ENCODE measurements around the gene SPATA2L. TPM values are rescaled to one million over a fixed set of nuclear protein-coding genes. Genes with fewer than 3 reads are reported as not detected.

Gene SPATA2L
- total and polyA plus RNA-seq, 10 of the 15 experiments (the other 5 are each of a cell fraction or from before 2014, with no cell fraction given) = 0.20 to 6.9 (median 3.9) TPM; not detected in 1

DNA sequence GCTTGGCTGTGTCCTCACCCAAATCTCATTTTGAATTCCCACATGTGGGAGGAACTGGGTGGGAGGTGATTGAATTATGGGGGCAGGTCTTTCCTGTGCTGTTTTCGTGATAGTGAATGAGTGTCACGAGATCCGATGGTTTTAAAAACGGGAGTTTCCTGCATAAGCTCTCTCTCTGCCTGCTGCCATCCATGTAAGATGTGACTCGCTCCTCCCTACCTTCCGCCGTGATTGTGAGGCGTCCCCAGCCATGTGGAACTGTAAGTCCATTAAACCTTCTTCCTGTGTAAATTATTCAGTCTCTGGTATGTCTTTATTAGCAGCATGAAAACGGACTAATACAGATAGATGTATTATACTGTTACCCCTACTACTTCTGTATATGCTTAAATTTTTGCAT lies 40.3 kb downstream of the SPATA2L start:
- H2AFZ ChIP-seq (ENCODE audit: control insufficient read depth, low read depth, low read length) = no peak overlapping the region
- H3K27ac ChIP-seq (ENCODE audit: control insufficient read depth, insufficient read depth) = no peak overlapping the region
- ChIA-PET RAD21 (ENCODE audit: unreplicated experiment) (no interaction called here), SMC1A (ENCODE audit: uncharacterized antibody, unreplicated experiment) (no interaction called here), POLR2A (no interaction called here), CTCF (no interaction called here)
- BruUV-seq (replicated peaks) = no TSS peak
- ATAC-seq (no peak), DNase-seq (ENCODE audit: low read depth, low spot score) (no peak), FAIRE-seq (no peak)
- intact Hi-C loops (cut with micrococcal nuclease; ENCODE audit: unreplicated experiment) = no loop called here
- H4K20me1 ChIP-seq (ENCODE audit: control insufficient read depth, insufficient read depth) = no peaks in the 10 kb centered on the region
- peaks cover 24% of the 10 kb centered on the region for H3K79me2 ChIP-seq (ENCODE audit: control insufficient read depth, insufficient read depth, low read length)
- peaks cover 13% of the 10 kb centered on the region for H3K4me1 ChIP-seq (ENCODE audit: control insufficient read depth, insufficient read depth, low read length)
- H3K9me3 ChIP-seq (replicated peaks; ENCODE audit: control insufficient read depth, insufficient read depth, low read length) = no peaks in the 10 kb centered on the region
- TF ChIP-seq SPI1 (IDR thresholded peaks at IDR 0.05; ENCODE audit: borderline replicate concordance, insufficient read depth, low read depth, low read length) = no peak
- H3K4me2 ChIP-seq (ENCODE audit: control insufficient read depth, insufficient read depth) = no peak overlapping the region
- H3K27me3 ChIP-seq (replicated peaks in 1 of 2; ENCODE audit: control insufficient read depth in 2 of 2, insufficient read depth in 2 of 2, low read length in 1 of 2) = no peaks in the 10 kb centered on the region
- H3K36me3 ChIP-seq (ENCODE audit: control insufficient read depth in 2 of 2, insufficient read depth in 2 of 2, low read length in 1 of 2) = no peaks in the 10 kb centered on the region
- in situ Hi-C loops (cut with MboI) = no loop called here
- WGBS (ENCODE audit: insufficient coverage, insufficient replicate concordance, low lambda C conversion rate, missing lambda C conversion rate) = over 99% methylated on average over 9 of the region's 9 CpGs
- H3K9ac ChIP-seq (ENCODE audit: control insufficient read depth, insufficient read depth, low read length) = no peak overlapping the region
- no peak overlapping the region for H3K4me3 ChIP-seq

DNA sequence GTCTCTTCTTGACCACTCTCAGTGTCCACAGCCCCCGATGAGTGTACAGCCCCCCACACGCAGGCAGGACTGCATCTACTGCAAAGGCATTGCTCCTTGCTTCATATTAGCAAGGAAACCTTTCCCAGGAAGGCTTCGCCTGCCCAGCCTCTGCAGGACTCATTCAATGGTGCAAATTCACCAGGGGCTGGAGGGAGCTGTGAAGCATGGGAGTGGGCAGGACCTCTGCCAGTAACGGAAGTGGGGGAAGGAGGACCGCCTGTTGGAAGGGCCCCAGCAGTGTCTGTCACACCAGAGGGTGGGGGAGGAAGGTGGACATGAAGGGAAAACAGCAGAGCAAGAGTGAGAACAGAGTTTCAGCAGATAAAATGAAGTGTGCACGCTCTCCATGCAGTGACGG lies 41.4 kb downstream of the SPATA2L start:
- H3K4me1 ChIP-seq (ENCODE audit: control insufficient read depth, insufficient read depth, low read length) = peaks cover 14% of the 10 kb centered on the region
- H3K4me2 ChIP-seq (ENCODE audit: control insufficient read depth, insufficient read depth) = no peak overlapping the region
- no peaks in the 10 kb centered on the region for H3K36me3 ChIP-seq (ENCODE audit: control insufficient read depth in 2 of 2, insufficient read depth in 2 of 2, low read length in 1 of 2)
- ChIA-PET CTCF (interaction anchor here (0.6 kb wide), 1 partner anchor 46 kb away, joined by 3 read pairs; no protein-coding TSS in a partner anchor), RAD21 (ENCODE audit: unreplicated experiment) (no interaction called here), SMC1A (ENCODE audit: uncharacterized antibody, unreplicated experiment) (no interaction called here), POLR2A (no interaction called here)
- no peak overlapping the region for H3K4me3 ChIP-seq
- ATAC-seq (no peak), FAIRE-seq (no peak), DNase-seq (ENCODE audit: low read depth, low spot score) (no peak)
- no TSS peak for BruUV-seq (replicated peaks)
- H2AFZ ChIP-seq (ENCODE audit: control insufficient read depth, low read depth, low read length) = no peak overlapping the region
- peaks cover 32% of the 10 kb centered on the region for H3K79me2 ChIP-seq (ENCODE audit: control insufficient read depth, insufficient read depth, low read length)
- no peaks in the 10 kb centered on the region for H4K20me1 ChIP-seq (ENCODE audit: control insufficient read depth, insufficient read depth)
- WGBS (ENCODE audit: insufficient coverage, insufficient replicate concordance, low lambda C conversion rate, missing lambda C conversion rate) = 92% methylated on average over 7 of the region's 7 CpGs
- in situ Hi-C loops (cut with MboI) (no loop called here), intact Hi-C loops (cut with micrococcal nuclease; ENCODE audit: unreplicated experiment) (no loop called here)
- no peak overlapping the region for H3K27ac ChIP-seq (ENCODE audit: control insufficient read depth, insufficient read depth)
- TF ChIP-seq ZNF24 (IDR thresholded peaks at IDR 0.05) (no peak), SUPT20H (IDR thresholded peaks at IDR 0.05; ENCODE audit: borderline replicate concordance, control insufficient read depth, low read depth, low read length) (no peak)
- TF ChIP-seq, protein P1, sequence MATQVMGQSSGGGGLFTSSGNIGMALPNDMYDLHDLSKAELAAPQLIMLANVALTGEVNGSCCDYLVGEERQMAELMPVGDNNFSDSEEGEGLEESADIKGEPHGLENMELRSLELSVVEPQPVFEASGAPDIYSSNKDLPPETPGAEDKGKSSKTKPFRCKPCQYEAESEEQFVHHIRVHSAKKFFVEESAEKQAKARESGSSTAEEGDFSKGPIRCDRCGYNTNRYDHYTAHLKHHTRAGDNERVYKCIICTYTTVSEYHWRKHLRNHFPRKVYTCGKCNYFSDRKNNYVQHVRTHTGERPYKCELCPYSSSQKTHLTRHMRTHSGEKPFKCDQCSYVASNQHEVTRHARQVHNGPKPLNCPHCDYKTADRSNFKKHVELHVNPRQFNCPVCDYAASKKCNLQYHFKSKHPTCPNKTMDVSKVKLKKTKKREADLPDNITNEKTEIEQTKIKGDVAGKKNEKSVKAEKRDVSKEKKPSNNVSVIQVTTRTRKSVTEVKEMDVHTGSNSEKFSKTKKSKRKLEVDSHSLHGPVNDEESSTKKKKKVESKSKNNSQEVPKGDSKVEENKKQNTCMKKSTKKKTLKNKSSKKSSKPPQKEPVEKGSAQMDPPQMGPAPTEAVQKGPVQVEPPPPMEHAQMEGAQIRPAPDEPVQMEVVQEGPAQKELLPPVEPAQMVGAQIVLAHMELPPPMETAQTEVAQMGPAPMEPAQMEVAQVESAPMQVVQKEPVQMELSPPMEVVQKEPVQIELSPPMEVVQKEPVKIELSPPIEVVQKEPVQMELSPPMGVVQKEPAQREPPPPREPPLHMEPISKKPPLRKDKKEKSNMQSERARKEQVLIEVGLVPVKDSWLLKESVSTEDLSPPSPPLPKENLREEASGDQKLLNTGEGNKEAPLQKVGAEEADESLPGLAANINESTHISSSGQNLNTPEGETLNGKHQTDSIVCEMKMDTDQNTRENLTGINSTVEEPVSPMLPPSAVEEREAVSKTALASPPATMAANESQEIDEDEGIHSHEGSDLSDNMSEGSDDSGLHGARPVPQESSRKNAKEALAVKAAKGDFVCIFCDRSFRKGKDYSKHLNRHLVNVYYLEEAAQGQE (IDR thresholded peaks at IDR 0.05; ENCODE audit: low read depth, low read length) = no peak
- no peaks in the 10 kb centered on the region for H3K27me3 ChIP-seq (replicated peaks in 1 of 2; ENCODE audit: control insufficient read depth in 2 of 2, insufficient read depth in 2 of 2, low read length in 1 of 2)
- H3K9ac ChIP-seq (ENCODE audit: control insufficient read depth, insufficient read depth, low read length) = no peak overlapping the region
- H3K9me3 ChIP-seq (replicated peaks; ENCODE audit: control insufficient read depth, insufficient read depth, low read length) = no peaks in the 10 kb centered on the region
